ENCODE measurements around the gene CACNB4. TPM values are rescaled to one million over a fixed set of nuclear protein-coding genes. Genes with fewer than 3 reads are reported as not detected.

Gene CACNB4
- total and polyA plus RNA-seq, 10 donors: 0.14 to 5.1 (median 1.6) TPM

GRCh38 chr2:151882786-151883445, 215.9 kb downstream of the CACNB4 start:
- H3K27me3 ChIP-seq (replicated peaks in 1 of 7): no peaks in the 10 kb centered on the region
- no peak for DNase-seq
- no peaks in the 10 kb centered on the region for H3K36me3 ChIP-seq
- H3K27ac ChIP-seq: no peak overlapping the region
- intact Hi-C loops (cut with DNase I; ENCODE audit: low total_unique reads): no loop called here
- TF ChIP-seq POLR2AphosphoS5 (IDR thresholded peaks at IDR 0.05) (no peak), POLR2A (IDR thresholded peaks at IDR 0.05) (no peak)
- TF ChIP-seq, protein P1, sequence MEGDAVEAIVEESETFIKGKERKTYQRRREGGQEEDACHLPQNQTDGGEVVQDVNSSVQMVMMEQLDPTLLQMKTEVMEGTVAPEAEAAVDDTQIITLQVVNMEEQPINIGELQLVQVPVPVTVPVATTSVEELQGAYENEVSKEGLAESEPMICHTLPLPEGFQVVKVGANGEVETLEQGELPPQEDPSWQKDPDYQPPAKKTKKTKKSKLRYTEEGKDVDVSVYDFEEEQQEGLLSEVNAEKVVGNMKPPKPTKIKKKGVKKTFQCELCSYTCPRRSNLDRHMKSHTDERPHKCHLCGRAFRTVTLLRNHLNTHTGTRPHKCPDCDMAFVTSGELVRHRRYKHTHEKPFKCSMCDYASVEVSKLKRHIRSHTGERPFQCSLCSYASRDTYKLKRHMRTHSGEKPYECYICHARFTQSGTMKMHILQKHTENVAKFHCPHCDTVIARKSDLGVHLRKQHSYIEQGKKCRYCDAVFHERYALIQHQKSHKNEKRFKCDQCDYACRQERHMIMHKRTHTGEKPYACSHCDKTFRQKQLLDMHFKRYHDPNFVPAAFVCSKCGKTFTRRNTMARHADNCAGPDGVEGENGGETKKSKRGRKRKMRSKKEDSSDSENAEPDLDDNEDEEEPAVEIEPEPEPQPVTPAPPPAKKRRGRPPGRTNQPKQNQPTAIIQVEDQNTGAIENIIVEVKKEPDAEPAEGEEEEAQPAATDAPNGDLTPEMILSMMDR (IDR thresholded peaks at IDR 0.05 in 8 of 11, conservative IDR thresholded peaks at IDR 0.05 in 3 of 11): no peak
- WGBS, 5 donors: 89 to 93% (median 92%) methylated on average over 10 of the region's 10 CpGs
- no peaks in the 10 kb centered on the region for H3K9me3 ChIP-seq
- no peak overlapping the region for H3K4me3 ChIP-seq
- peaks cover 0 to 5% (median 0%) of the 10 kb centered on the region in 6 donors for H3K4me1 ChIP-seq

- H3K9me3 ChIP-seq: no peaks in the 10 kb centered on the region
- 71 to 85% (median 74%) methylated on average over 7 of the region's 7 CpGs for WGBS, 5 donors
- H3K4me1 ChIP-seq: peaks cover 0 to 5% (median 0%) of the 10 kb centered on the region in 6 donors
- no peaks in the 10 kb centered on the region for H3K27me3 ChIP-seq (replicated peaks in 1 of 7)
- intact Hi-C loops (cut with DNase I; ENCODE audit: low total_unique reads): no loop called here
- no peak for DNase-seq
- TF ChIP-seq POLR2A (IDR thresholded peaks at IDR 0.05) (no peak), POLR2AphosphoS5 (IDR thresholded peaks at IDR 0.05) (no peak)
- TF ChIP-seq, protein P1 (IDR thresholded peaks at IDR 0.05 in 8 of 11, conservative IDR thresholded peaks at IDR 0.05 in 3 of 11): no peak
- H3K27ac ChIP-seq: no peak overlapping the region
- H3K4me3 ChIP-seq: no peak overlapping the region
- no peaks in the 10 kb centered on the region for H3K36me3 ChIP-seq
Measured at GRCh38 chr2:151881342-151881741, 217.5 kb downstream of the CACNB4 start.

GRCh38 chr2:151880586-151880985, 218.3 kb downstream of the CACNB4 start:
- intact Hi-C loops (cut with DNase I; ENCODE audit: low total_unique reads): no loop called here
- Histone ChIP-seq H3K4me1 (peaks cover 0 to 5% (median 0%) of the 10 kb centered on the region in 6 donors), H3K27ac (no peak overlapping the region), H3K27me3 (replicated peaks in 1 of 7) (no peaks in the 10 kb centered on the region), H3K4me3 (no peak overlapping the region), H3K36me3 (no peaks in the 10 kb centered on the region), H3K9me3 (no peaks in the 10 kb centered on the region)
- TF ChIP-seq POLR2AphosphoS5 (IDR thresholded peaks at IDR 0.05) (no peak), POLR2A (IDR thresholded peaks at IDR 0.05) (no peak)
- TF ChIP-seq, protein P1 (IDR thresholded peaks at IDR 0.05 in 8 of 11, conservative IDR thresholded peaks at IDR 0.05 in 3 of 11): no peak
- DNase-seq: no peak
- 94 to 98% (median 96%) methylated on average over 4 of the region's 4 CpGs for WGBS, 5 donors

DNA sequence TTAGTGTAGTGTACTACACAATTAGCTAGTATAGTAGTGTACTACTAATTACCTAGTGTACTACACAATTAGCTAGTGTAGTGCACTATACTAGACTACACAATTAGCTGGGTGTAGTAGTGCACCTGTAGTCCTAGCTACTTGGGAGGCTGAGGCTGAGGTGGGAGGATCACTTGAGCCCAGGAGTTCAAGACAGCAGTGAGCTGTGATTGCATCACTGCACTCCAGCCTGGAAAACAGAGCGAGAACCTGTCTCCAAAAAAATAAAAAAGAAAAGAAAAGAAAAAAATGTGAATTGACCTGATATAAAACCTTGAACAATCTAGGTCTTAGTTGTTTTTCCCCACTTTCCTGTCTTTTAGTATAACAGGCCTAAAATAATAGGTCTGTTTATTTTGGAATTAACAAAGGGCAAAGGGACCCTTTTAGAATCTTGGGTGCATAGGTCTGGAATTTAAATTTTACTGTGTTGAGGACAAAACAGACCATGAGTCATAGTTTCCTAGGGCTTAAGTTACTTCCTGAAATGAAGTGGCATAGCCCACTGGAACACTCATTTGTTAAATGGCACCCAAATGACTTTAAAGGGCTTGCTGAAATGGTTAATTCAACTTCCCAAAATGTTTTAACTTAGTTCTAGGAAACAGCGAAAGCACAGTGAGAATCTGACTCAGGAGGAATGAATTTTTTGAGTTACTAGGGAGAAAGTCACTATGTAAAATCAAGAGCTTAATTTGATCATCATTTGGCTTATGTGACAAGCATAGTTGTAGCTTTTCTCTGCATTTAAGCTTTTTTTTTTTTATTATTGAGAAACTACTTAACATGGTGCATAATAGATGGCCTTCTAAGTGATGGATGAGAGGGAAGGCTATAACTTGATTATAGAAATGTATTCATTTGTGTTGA, 219.9 kb downstream of the CACNB4 start:
- Histone ChIP-seq H3K27ac (no peak overlapping the region), H3K9me3 (no peaks in the 10 kb centered on the region), H3K4me1 (peaks cover 0 to 5% (median 0%) of the 10 kb centered on the region in 6 donors), H3K36me3 (no peaks in the 10 kb centered on the region), H3K4me3 (no peak overlapping the region), H3K27me3 (replicated peaks in 1 of 7) (no peaks in the 10 kb centered on the region)
- TF ChIP-seq, protein P1 (IDR thresholded peaks at IDR 0.05 in 8 of 11, conservative IDR thresholded peaks at IDR 0.05 in 3 of 11): no peak
- no peak for TF ChIP-seq POLR2AphosphoS5 (IDR thresholded peaks at IDR 0.05)
- no peak for TF ChIP-seq POLR2A (IDR thresholded peaks at IDR 0.05)
- intact Hi-C loops (cut with DNase I; ENCODE audit: low total_unique reads): no loop called here
- 71 to 77% (median 76%) methylated on average over 2 of the region's 2 CpGs for WGBS, 5 donors
- no peak for DNase-seq
